K562 (cell line): ENCODE results near the gene SETDB2. TPM values are rescaled to one million over a fixed set of nuclear protein-coding genes. Genes with fewer than 3 reads are reported as not detected.

Experiments used
- BCL6 ChIP-seq: fragments of 250-450 bp; sonication (Bioruptor Pico); IDR thresholded peaks from 2 replicates; pipeline ENCODE4 v1.4.0; 2020
- KDM5B ChIP-seq: fragments of 200-600 bp; sonication (generic); IDR thresholded peaks from 2 replicates; pipeline ENCODE4 v1.6.1; 2012; ENCODE audit warnings: low read depth, mild to moderate bottlenecking, moderate library complexity, low read length, control low read depth, inconsistent platforms; ENCODE audit not compliant: insufficient replicate concordance
- KLF1 ChIP-seq: fragments of 450-650 bp; IDR thresholded peaks from 2 replicates; pipeline ENCODE4 v1.6.1; 2016; ENCODE audit warnings: missing genetic modification characterization, missing compliant biosample characterization
- NFYB ChIP-seq: IDR thresholded peaks from 2 replicates; pipeline ENCODE4 v1.6.1; 2011; ENCODE audit warnings: mild to moderate bottlenecking, moderate library complexity; ENCODE audit not compliant: insufficient read length; ENCODE audit errors: extremely low read depth
- PHF8 ChIP-seq: fragments of 200-600 bp; sonication (generic); IDR thresholded peaks from 2 replicates; pipeline ENCODE4 v1.6.1; 2012; ENCODE audit warnings: mixed run types, mild to moderate bottlenecking, inconsistent platforms, low read length, moderate library complexity, borderline replicate concordance
- RB1 ChIP-seq: fragments of 450-650 bp; IDR thresholded peaks from 2 replicates; pipeline ENCODE4 v1.6.1; 2017; ENCODE audit warnings: low read depth, mild to moderate bottlenecking
- TBL1XR1 ChIP-seq, 2 experiments: IDR thresholded peaks; 2 replicates each; pipeline ENCODE4 v1.6.1; 2012; ENCODE audit warnings: improper control_type of control experiment in 2 of 2, low read length in 2 of 2, mild to moderate bottlenecking in 1 of 2
- YY1 ChIP-seq, 3 experiments: IDR thresholded peaks; 2 replicates each; pipeline ENCODE4 v1.6.1; 2011; ENCODE audit warnings: low read length in 2 of 3, mild to moderate bottlenecking in 2 of 3, moderate library complexity in 2 of 3, borderline replicate concordance in 1 of 3, control low read depth in 1 of 3, low read depth in 1 of 3; ENCODE audit not compliant: insufficient read depth in 3 of 3, insufficient replicate concordance in 2 of 3, control insufficient read depth in 1 of 3, insufficient read length in 1 of 3; ENCODE audit errors: extremely low read depth in 1 of 3
- ZNF24 ChIP-seq: fragments of 450-650 bp; IDR thresholded peaks from 2 replicates; pipeline ENCODE4 v1.6.1; 2016
- polyA plus RNA-seq, 8 experiments: library from polyadenylated mRNA; depleted of rRNA in 4 of 8; stranded (reverse) in 5 of 8; unstranded in 3 of 8; fragments of >200 nt; fragmentation: Nextera tagmentation in 2 of 8; fragmentation: Illumina TruSeq in 1 of 8; extraction: Ambion mirVana in 2 of 8; extraction: Trizol in 1 of 8; gene quantifications; 2 replicates each; pipeline versions ENCODE4 v1.2.1 to v1.2.3, GENCODE V29; 2011 to 2014; ENCODE audit warnings: inconsistent platforms in 1 of 8, missing spikeins in 1 of 8
- total RNA-seq, 7 experiments: library from RNA; depleted of rRNA in 6 of 7; stranded (reverse); fragments of >200 nt in 6 of 7; fragmentation: Illumina TruSeq in 2 of 7; extraction: Trizol in 2 of 7; gene quantifications; 2 replicates each; pipeline versions ENCODE4 v1.2.1 to v1.2.3, GENCODE V29; 2011 to 2021; ENCODE audit warnings: low replicate concordance in 1 of 7
- TF ChIP-seq, protein P1 (sequence below): sonication (generic); formaldehyde crosslinking; IDR thresholded peaks from 2 replicates; pipeline ENCODE4 v1.8.0; 2022; ENCODE audit warnings: mild to moderate bottlenecking, missing genetic modification reagents
- TF ChIP-seq, protein P2 (sequence below): fragments of 250-450 bp; sonication (Bioruptor Pico); IDR thresholded peaks from 2 replicates; pipeline ENCODE4 v1.4.0; 2020; ENCODE audit warnings: mild to moderate bottlenecking
- TF ChIP-seq, protein P3 (sequence below): sonication (generic); formaldehyde crosslinking; IDR thresholded peaks from 2 replicates; pipeline ENCODE4 v1.8.1; 2023; ENCODE audit warnings: mild to moderate bottlenecking, missing genetic modification reagents
- TF ChIP-seq, protein P4 (sequence below): fragments of 450-650 bp; IDR thresholded peaks from 2 replicates; pipeline ENCODE4 v1.6.1; 2016; ENCODE audit warnings: mild to moderate bottlenecking
- TF ChIP-seq, protein P5 (sequence below): fragments of 250-450 bp; sonication (Bioruptor Pico); IDR thresholded peaks from 2 replicates; pipeline ENCODE4 v1.9.0; 2021; ENCODE audit warnings: mild to moderate bottlenecking

The SETDB2 gene
- total and polyA plus RNA-seq, 9 of the 15 experiments (the other 6 are each of a cell fraction or from before 2014, with no cell fraction given) = 1.0 to 9.0 (median 6.1) TPM

DNA sequence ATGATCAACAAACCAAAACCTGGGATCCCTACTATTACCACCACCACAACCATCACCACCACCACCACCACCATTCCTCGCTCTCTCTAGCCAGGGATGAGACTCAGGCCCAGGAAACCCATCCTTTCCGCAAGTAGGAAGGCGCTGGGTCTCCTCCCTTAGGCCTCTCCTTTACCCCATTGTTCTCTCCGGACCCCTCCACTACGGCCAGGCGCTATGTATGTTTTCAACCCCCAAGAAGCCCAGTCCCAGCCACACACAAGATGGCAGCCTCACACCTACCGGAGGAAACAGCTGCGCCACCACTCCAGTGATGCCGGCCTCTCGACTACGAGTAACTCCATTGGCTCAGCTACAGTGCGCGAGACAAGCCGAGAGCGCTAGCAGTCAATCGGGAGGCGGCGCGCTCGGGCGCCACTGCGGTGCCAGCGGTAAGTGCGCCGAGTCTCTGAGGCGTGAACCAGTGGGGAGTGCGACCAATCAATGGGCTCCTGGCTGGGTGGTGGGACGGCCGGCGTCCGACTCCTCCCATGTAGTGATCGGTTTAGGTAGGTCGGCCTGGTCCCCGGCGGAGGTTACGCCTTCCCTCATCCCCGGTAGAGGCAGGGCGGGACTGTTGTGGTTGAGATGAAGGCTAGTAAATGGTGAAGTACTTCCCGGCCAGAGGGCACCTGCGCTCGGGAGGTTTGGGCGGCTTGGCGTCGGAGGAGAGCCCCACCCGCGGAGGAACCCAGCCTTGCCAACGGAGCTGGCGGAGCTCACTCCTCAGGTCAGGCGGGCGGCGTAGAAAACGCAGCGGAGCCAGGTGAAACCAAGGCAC is at the start of gene SETDB2, which contains the start of gene CAB39L (continued):
- TF ChIP-seq, protein P1, sequence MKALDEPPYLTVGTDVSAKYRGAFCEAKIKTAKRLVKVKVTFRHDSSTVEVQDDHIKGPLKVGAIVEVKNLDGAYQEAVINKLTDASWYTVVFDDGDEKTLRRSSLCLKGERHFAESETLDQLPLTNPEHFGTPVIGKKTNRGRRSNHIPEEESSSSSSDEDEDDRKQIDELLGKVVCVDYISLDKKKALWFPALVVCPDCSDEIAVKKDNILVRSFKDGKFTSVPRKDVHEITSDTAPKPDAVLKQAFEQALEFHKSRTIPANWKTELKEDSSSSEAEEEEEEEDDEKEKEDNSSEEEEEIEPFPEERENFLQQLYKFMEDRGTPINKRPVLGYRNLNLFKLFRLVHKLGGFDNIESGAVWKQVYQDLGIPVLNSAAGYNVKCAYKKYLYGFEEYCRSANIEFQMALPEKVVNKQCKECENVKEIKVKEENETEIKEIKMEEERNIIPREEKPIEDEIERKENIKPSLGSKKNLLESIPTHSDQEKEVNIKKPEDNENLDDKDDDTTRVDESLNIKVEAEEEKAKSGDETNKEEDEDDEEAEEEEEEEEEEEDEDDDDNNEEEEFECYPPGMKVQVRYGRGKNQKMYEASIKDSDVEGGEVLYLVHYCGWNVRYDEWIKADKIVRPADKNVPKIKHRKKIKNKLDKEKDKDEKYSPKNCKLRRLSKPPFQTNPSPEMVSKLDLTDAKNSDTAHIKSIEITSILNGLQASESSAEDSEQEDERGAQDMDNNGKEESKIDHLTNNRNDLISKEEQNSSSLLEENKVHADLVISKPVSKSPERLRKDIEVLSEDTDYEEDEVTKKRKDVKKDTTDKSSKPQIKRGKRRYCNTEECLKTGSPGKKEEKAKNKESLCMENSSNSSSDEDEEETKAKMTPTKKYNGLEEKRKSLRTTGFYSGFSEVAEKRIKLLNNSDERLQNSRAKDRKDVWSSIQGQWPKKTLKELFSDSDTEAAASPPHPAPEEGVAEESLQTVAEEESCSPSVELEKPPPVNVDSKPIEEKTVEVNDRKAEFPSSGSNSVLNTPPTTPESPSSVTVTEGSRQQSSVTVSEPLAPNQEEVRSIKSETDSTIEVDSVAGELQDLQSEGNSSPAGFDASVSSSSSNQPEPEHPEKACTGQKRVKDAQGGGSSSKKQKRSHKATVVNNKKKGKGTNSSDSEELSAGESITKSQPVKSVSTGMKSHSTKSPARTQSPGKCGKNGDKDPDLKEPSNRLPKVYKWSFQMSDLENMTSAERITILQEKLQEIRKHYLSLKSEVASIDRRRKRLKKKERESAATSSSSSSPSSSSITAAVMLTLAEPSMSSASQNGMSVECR (CRISPR knock-in tag) = no peak
- TF ChIP-seq ZNF24 = peak; percentile 58; the same call in 1 of the 2 replicates
- TF ChIP-seq, protein P2, sequence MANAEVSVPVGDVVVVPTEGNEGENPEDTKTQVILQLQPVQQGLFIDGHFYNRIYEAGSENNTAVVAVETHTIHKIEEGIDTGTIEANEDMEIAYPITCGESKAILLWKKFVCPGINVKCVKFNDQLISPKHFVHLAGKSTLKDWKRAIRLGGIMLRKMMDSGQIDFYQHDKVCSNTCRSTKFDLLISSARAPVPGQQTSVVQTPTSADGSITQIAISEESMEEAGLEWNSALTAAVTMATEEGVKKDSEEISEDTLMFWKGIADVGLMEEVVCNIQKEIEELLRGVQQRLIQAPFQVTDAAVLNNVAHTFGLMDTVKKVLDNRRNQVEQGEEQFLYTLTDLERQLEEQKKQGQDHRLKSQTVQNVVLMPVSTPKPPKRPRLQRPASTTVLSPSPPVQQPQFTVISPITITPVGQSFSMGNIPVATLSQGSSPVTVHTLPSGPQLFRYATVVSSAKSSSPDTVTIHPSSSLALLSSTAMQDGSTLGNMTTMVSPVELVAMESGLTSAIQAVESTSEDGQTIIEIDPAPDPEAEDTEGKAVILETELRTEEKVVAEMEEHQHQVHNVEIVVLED = 0 out of 2 replicates have a peak, but pooled peaks have one; percentile 43
- TF ChIP-seq TBL1XR1 (IDR thresholded peaks at IDR 0.05; ENCODE audit: low read length in 2 of 2) = peak in 1 of 2 experiments; percentile 50; a peak in 1 of 4 replicates
- TF ChIP-seq, protein P3, sequence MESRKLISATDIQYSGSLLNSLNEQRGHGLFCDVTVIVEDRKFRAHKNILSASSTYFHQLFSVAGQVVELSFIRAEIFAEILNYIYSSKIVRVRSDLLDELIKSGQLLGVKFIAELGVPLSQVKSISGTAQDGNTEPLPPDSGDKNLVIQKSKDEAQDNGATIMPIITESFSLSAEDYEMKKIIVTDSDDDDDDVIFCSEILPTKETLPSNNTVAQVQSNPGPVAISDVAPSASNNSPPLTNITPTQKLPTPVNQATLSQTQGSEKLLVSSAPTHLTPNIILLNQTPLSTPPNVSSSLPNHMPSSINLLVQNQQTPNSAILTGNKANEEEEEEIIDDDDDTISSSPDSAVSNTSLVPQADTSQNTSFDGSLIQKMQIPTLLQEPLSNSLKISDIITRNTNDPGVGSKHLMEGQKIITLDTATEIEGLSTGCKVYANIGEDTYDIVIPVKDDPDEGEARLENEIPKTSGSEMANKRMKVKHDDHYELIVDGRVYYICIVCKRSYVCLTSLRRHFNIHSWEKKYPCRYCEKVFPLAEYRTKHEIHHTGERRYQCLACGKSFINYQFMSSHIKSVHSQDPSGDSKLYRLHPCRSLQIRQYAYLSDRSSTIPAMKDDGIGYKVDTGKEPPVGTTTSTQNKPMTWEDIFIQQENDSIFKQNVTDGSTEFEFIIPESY (CRISPR knock-in tag) = peak; percentile 52; the same call in 1 of the 2 replicates
- no peak for TF ChIP-seq BCL6 (CRISPR knock-in tag)
- TF ChIP-seq PHF8 = peak; percentile 63
- TF ChIP-seq, protein P4, sequence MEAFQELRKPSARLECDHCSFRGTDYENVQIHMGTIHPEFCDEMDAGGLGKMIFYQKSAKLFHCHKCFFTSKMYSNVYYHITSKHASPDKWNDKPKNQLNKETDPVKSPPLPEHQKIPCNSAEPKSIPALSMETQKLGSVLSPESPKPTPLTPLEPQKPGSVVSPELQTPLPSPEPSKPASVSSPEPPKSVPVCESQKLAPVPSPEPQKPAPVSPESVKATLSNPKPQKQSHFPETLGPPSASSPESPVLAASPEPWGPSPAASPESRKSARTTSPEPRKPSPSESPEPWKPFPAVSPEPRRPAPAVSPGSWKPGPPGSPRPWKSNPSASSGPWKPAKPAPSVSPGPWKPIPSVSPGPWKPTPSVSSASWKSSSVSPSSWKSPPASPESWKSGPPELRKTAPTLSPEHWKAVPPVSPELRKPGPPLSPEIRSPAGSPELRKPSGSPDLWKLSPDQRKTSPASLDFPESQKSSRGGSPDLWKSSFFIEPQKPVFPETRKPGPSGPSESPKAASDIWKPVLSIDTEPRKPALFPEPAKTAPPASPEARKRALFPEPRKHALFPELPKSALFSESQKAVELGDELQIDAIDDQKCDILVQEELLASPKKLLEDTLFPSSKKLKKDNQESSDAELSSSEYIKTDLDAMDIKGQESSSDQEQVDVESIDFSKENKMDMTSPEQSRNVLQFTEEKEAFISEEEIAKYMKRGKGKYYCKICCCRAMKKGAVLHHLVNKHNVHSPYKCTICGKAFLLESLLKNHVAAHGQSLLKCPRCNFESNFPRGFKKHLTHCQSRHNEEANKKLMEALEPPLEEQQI = peak; percentile 73
- TF ChIP-seq YY1 (IDR thresholded peaks at IDR 0.05; ENCODE audit: borderline replicate concordance in 1 of 3, control insufficient read depth in 1 of 3, extremely low read depth in 1 of 3, insufficient read depth in 3 of 3, insufficient read length in 1 of 3, insufficient replicate concordance in 2 of 3, low read depth in 1 of 3, low read length in 2 of 3) = peak; percentile 91 to 99 (median 98)
- 0 out of 2 replicates have a peak, but pooled peaks have one; percentile 9 for TF ChIP-seq RB1
- TF ChIP-seq, protein P5, sequence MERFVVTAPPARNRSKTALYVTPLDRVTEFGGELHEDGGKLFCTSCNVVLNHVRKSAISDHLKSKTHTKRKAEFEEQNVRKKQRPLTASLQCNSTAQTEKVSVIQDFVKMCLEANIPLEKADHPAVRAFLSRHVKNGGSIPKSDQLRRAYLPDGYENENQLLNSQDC (CRISPR knock-in tag) = no peak
- peak; percentile 58 for TF ChIP-seq NFYB
- TF ChIP-seq KLF1 = no peak
- TF ChIP-seq KDM5B = peak; percentile 76
